IPS-18a (cell line): ENCODE results near the gene CATSPERZ.

Source experiments
- H3K27ac ChIP-seq: one replicate; pipeline ENCODE4 v1.5.1; 2013; ENCODE audit warnings: low read length
- H3K27me3 ChIP-seq: one replicate; pipeline ENCODE4 v1.6.1; 2013; ENCODE audit warnings: mild to moderate bottlenecking, low read length; ENCODE audit not compliant: control insufficient read depth, insufficient read depth
- H3K36me3 ChIP-seq: one replicate; pipeline ENCODE4 v1.6.1; 2013; ENCODE audit warnings: low read depth, low read length; ENCODE audit not compliant: control insufficient read depth
- H3K4me1 ChIP-seq: one replicate; pipeline ENCODE4 v1.6.1; 2013; ENCODE audit warnings: low read depth, low read length; ENCODE audit not compliant: control insufficient read depth
- H3K4me3 ChIP-seq: one replicate; pipeline ENCODE4 v1.5.1; 2013; ENCODE audit warnings: low read length
- H3K9ac ChIP-seq: one replicate; pipeline ENCODE4 v1.6.1; 2013; ENCODE audit warnings: mild to moderate bottlenecking, low read length, moderate library complexity
- H3K9me3 ChIP-seq: one replicate; pipeline ENCODE4 v1.6.1; 2013; ENCODE audit warnings: low read depth, low read length; ENCODE audit not compliant: control insufficient read depth

CATSPERZ gene

DNA sequence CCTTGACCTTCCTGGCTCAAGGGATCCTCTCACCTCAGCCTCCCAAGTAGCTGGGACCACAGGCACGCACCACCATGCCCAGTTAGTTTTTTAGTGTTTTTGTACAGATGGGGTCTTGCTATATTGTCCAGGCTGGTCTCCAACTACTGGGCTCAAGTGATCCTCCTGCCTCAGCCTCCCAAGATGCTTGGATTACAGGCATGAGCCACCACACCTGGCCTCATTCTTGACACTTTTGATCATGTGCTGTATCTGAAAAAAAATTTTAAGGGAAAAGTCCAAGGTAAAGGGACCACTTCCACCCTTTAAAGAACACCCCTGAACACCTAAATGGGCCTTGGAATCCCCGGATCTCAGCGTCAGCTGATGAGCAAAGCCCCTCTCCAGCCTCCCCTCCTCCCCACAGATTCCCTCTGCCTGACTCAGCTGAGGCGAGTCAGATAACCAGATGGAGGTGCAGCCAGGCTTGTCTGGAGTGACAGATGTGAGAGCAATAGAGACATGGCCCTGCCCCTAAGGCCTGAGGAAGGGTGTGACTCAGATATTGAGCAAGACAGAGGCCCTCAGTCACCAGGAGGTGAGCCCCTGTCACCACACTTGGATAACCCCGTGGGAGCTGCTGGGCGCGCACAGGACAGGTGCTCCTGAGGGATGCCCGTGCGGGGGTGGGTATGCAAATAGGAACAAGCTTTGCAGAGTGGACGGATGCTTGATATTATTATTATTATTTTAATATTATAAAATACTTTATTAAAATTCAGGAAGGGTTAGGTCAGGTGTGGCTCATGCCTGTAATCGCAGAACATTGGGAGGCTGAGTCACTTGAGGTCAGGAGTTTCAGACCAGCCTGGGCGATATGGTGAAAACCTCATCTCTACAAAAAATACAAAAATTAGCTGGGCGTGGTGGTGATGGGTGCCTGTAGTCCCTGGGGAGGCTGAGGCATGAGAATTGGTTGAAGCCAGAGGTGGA is 34.9 kb downstream of the CATSPERZ start:
- Histone ChIP-seq H3K9me3 (no peaks in the 10 kb centered on the region), H3K27me3 (no peaks in the 10 kb centered on the region), H3K4me3 (no peak overlapping the region), H3K4me1 (no peaks in the 10 kb centered on the region), H3K27ac (no peak overlapping the region), H3K36me3 (no peaks in the 10 kb centered on the region), H3K9ac (no peak overlapping the region)

GRCh38 chr11:64337538-64338249 is 37.5 kb downstream of the CATSPERZ start:
- Histone ChIP-seq H3K4me3 (no peak overlapping the region), H3K9me3 (no peaks in the 10 kb centered on the region), H3K4me1 (peaks cover 12% of the 10 kb centered on the region), H3K27ac (no peak overlapping the region), H3K36me3 (no peaks in the 10 kb centered on the region), H3K27me3 (peaks cover 12% of the 10 kb centered on the region), H3K9ac (no peak overlapping the region)

DNA sequence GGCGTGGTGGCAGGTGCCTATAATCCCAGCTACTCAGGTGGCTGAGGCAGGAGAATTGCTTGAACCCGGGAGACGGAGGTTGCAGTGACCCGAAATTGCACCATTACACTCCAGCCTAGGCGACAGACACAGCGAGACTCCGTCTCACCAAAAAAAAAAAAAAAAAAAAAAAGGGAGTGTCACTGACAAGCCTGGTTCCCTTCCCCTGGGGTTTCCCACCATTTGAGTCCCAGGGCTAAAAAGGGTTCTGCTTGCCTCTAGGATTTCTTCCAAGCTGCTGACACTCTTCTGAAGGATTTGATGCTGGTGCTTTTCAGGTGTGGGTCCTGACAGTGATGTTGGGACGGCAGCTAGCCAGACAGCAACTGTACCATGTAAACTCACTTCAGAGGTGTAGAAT is 38.6 kb downstream of the CATSPERZ start:
- peaks cover 12% of the 10 kb centered on the region for H3K27me3 ChIP-seq
- H3K9me3 ChIP-seq = no peaks in the 10 kb centered on the region
- no peak overlapping the region for H3K27ac ChIP-seq
- no peak overlapping the region for H3K4me3 ChIP-seq
- peaks cover 12% of the 10 kb centered on the region for H3K4me1 ChIP-seq
- H3K36me3 ChIP-seq = no peaks in the 10 kb centered on the region
- H3K9ac ChIP-seq = no peak overlapping the region

DNA sequence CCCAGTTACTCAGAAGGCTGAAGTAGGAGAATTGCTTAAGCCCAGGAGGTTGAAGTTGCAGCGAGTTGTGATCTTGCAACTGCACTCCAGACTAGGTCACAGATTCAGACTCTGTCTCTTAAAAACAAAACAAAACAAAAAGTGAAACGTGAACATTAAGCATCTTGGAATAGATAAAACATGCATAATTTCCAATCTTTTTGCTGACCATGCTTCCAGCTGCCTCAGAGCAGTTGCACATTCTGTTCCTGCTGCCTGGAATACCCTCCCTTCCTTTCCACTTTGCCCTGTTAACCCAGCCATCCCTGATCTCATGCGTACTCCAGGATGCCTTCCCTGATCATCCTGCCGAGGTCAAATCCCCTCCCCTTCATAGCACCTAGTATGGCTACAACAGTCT is 39.1 kb downstream of the CATSPERZ start:
- Histone ChIP-seq H3K9me3 (no peaks in the 10 kb centered on the region), H3K27ac (no peak overlapping the region), H3K27me3 (peaks cover 12% of the 10 kb centered on the region), H3K36me3 (no peaks in the 10 kb centered on the region), H3K4me3 (no peak overlapping the region), H3K9ac (no peak overlapping the region), H3K4me1 (peaks cover 12% of the 10 kb centered on the region)

DNA sequence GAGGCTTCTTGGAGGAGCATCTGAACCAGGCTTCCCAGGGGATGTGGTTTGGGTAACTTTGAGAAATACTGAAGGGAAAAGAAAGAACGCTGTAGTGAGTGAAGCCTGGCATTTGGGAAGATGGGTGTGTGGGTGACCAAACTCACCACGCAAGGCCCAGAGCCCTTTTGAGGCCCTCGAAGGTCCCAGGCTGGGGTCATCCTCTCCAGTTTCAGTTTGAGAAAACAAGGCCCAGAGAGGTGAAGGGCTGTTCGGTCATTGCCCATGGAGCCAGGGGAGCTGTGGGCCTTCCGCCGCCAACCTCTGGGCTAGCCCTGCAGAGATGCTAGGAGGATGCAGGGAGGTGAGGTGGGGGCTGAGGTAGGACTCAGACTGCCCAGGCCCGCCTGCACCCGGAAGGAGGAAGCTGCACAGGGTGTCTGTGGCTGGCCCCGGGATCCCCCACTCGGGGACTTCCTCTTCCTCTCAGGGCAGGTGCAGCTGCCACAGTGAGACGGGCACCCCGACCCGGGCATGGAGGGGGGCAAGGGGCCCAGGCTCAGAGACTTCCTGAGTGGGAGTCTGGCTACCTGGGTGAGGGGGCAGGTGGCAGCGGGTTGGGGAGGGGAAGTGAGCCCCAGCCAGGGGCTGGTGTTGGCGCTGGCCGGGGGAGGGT is 39.7 kb downstream of the CATSPERZ start, which contains the start of gene CCDC88B:
CCDC88B (plus strand) TSS at position 451 of the 655 bp plus-strand sequence; CDS start at position 514, 63 bp downstream.
- Histone ChIP-seq H3K36me3 (no peaks in the 10 kb centered on the region), H3K9ac (peak within 1 kb of the TSS; percentile 17), H3K4me1 (peaks cover 12% of the 10 kb centered on the region), H3K9me3 (no peaks in the 10 kb centered on the region), H3K27ac (no peak within 1 kb of the TSS), H3K4me3 (peak within 1 kb of the TSS; percentile 63), H3K27me3 (peaks cover 12% of the 10 kb centered on the region)

DNA sequence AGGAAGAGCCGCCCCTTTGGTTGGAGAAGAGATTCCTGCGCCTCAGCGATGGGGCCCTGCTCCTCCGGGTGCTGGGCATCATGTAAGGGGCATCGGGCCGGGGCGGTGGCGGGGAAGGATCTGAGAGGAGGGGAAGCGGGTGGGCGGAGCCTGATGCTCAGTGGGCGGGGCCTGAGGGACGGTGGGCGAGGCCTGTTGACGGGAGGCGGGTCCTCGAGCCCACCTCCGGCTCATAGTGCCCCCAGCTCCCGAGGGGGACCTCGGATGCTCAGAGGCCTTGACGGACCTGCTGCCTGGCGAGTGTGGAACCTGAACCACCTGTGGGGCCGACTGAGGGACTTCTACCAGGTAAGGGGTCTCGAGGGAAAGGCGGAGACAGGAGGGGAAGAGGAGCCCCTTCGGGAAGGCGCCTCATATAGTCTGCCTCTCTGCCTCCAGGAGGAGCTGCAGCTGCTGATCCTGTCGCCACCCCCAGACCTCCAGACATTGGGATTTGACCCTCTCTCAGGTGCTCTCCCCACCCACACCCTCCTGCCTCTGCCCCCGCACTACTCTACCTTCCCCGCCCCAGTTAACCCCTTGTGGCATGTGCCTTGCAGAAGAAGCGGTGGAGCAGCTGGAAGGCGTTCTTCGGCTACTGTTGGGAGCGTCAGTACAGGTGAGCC is 40.6 kb downstream of the CATSPERZ start:
- H3K9ac ChIP-seq = peak overlapping the region; percentile 17
- H3K27me3 ChIP-seq = peaks cover 12% of the 10 kb centered on the region
- H3K4me3 ChIP-seq = peak overlapping the region; percentile 63
- H3K36me3 ChIP-seq = no peaks in the 10 kb centered on the region
- H3K4me1 ChIP-seq = peaks cover 12% of the 10 kb centered on the region
- H3K9me3 ChIP-seq = no peaks in the 10 kb centered on the region
- H3K27ac ChIP-seq = no peak overlapping the region

DNA sequence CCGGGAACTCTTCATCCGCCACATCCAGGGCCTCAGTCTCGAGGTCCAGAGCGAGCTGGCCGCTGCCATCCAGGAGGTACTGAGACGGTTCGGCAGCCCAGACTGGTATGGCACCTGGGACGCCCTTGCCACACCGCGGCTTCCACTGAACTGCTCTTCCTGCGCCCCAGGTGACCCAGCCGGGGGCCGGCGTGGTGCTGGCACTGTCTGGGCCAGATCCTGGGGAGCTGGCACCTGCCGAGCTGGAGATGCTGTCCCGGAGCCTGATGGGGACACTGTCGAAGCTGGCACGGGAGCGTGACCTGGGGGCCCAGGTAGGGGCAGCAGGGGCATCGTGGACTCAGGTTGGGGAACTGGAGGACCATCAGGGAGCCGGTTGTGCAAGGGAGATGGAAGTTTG is 41.3 kb downstream of the CATSPERZ start:
- H3K4me3 ChIP-seq = peak overlapping the region; percentile 63
- H3K4me1 ChIP-seq = peaks cover 12% of the 10 kb centered on the region
- no peaks in the 10 kb centered on the region for H3K9me3 ChIP-seq
- no peak overlapping the region for H3K27ac ChIP-seq
- H3K9ac ChIP-seq = no peak overlapping the region
- H3K36me3 ChIP-seq = no peaks in the 10 kb centered on the region
- H3K27me3 ChIP-seq = peaks cover 12% of the 10 kb centered on the region

- Histone ChIP-seq H3K27ac (no peak overlapping the region), H3K9ac (peak overlapping the region; percentile 28), H3K4me3 (peak overlapping the region; percentile 43)
Observed at GRCh38 chr11:64341851-64342791, 42.0 kb downstream of the CATSPERZ start.

GRCh38 chr11:64342869-64343745 is 42.9 kb downstream of the CATSPERZ start:
- Histone ChIP-seq H3K27me3 (peaks cover 12% of the 10 kb centered on the region), H3K4me3 (peak overlapping the region; percentile 43)

More at GRCh38 chr11:64341851-64342791, 42.0 kb downstream of the CATSPERZ start:
- Histone ChIP-seq H3K36me3 (no peaks in the 10 kb centered on the region), H3K4me1 (peaks cover 12% of the 10 kb centered on the region), H3K9me3 (no peaks in the 10 kb centered on the region), H3K27me3 (peaks cover 12% of the 10 kb centered on the region)

More at GRCh38 chr11:64342869-64343745, 42.9 kb downstream of the CATSPERZ start:
- no peaks in the 10 kb centered on the region for H3K36me3 ChIP-seq
- no peak overlapping the region for H3K27ac ChIP-seq
- H3K4me1 ChIP-seq = peaks cover 12% of the 10 kb centered on the region
- H3K9ac ChIP-seq = no peak overlapping the region
- H3K9me3 ChIP-seq = no peaks in the 10 kb centered on the region
